Stimulated activated CD8-positive, alpha-beta memory T cell treated with anti-CD3 and anti-CD28 coated beads, Interleukin-12 subunit alpha, Interleukin-12 subunit beta, amount 100 ng/mL, for 4 hours (primary cell): ENCODE measurements around the gene CHAD.
A peak's percentile ranks its signal among the peaks of the same experiment; 100 is the strongest.
"Not testable (repeated sequence)": the region's sequence is repeated elsewhere in the genome, so short reads cannot be mapped to it uniquely, and the experiment has no call there.

ENCODE experiments used
- DNase-seq: peaks from one replicate; pipeline ENCODE4 v3.0.0-alpha.2; 2020; ENCODE audit warnings: low read depth

CHAD gene

GRCh38 chr17:50493744-50494143, 25.1 kb upstream of the CHAD start:
- DNase-seq, result no peak

GRCh38 chr17:50492214-50492613, 23.5 kb upstream of the CHAD start:
- no peak for DNase-seq

- no peak for DNase-seq
These were observed 22.8 kb upstream of the CHAD start for GRCh38 chr17:50491505-50491904.

GRCh38 chr17:50488880-50489279, 20.2 kb upstream of the CHAD start:
- no peak for DNase-seq

- DNase-seq, result no peak
These were observed 18.8 kb upstream of the CHAD start for GRCh38 chr17:50487213-50488096.

- no peak for DNase-seq
These were observed 15.9 kb upstream of the CHAD start for GRCh38 chr17:50484386-50485155.

GRCh38 chr17:50483266-50483665, 14.6 kb upstream of the CHAD start:
- no peak for DNase-seq

GRCh38 chr17:50482516-50482915, 13.8 kb upstream of the CHAD start:
- peak; percentile 13 for DNase-seq

- no peak for DNase-seq
These were observed 13.4 kb upstream of the CHAD start for GRCh38 chr17:50482110-50482509.

GRCh38 chr17:50481648-50482047, 13.0 kb upstream of the CHAD start:
- DNase-seq, result no peak

GRCh38 chr17:50480854-50481490, 12.3 kb upstream of the CHAD start:
- DNase-seq, result no peak

- DNase-seq, result no peak
These were observed 11.6 kb upstream of the CHAD start for GRCh38 chr17:50480142-50480764.

- peak; percentile 37 for DNase-seq
These were observed 11.0 kb upstream of the CHAD start for GRCh38 chr17:50479522-50480141.

GRCh38 chr17:50478391-50479381, 10.0 kb upstream of the CHAD start, which contains the start of gene RSAD1:
Gene RSAD1, plus strand, starts transcription at chr17:50478860. Its CDS starts 25 bp downstream, at chr17:50478885.
- peak; percentile 77 for DNase-seq

- no peak for DNase-seq
These were observed 9.3 kb upstream of the CHAD start for GRCh38 chr17:50477976-50478375.

GRCh38 chr17:50476545-50477315, 8.1 kb upstream of the CHAD start:
- no peak for DNase-seq

GRCh38 chr17:50475775-50476544, 7.3 kb upstream of the CHAD start:
- DNase-seq, result not testable (repeated sequence)

GRCh38 chr17:50475362-50475761, 6.7 kb upstream of the CHAD start:
- DNase-seq, result no peak

- no peak for DNase-seq
These were observed 5.8 kb upstream of the CHAD start for GRCh38 chr17:50474523-50474922.
